ENCODE data around the gene NBEA. TPM values are rescaled to one million over a fixed set of nuclear protein-coding genes. Genes with fewer than 3 reads are reported as not detected.
A peak's percentile ranks its signal among the peaks of the same experiment; 100 is the strongest.

The NBEA gene
- total RNA-seq, 1 experiment from 2014 or later, result 1.6 TPM

DNA sequence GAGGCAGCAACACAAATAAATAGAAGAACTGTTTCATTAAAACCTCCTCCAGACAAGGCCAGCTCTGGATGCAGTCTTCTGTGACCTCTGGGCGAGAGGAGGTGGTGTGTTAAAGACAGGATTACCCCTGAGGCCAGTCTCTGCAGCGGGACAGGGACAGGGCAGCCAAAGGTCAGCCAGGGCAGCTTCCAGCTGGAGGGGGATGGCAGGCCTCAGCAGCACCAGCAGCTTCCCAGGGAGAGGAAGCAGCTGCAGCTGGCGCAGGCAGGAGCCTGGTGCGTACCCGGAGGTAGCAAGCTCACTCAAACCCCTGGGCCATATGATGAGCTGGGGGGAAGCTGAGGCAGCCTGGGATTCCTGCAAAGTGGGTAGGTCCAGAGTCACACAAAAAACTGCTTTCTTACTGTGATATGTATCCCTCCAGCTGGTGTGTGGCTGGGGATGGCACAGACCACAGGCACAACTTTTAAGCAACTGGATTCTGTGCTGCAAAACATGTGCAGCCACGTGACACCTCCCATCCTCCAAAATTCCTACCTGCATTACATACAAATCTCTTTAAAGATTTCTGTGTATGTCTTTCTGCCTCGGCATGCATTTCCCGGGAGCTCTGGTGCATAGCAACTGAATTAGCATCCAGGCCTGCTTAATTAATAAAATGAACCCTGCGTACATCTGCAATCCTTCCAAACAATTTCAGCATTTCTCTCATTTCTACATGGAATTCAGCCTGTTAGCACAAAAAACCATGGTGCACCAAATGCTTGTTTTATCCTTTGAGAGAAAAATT lies 772.7 kb downstream of the NBEA start:
- Histone ChIP-seq H3K4me3 (no peak overlapping the region), H3K4me1 (replicated peaks) (peaks cover 41% of the 10 kb centered on the region), H3K36me3 (no peaks in the 10 kb centered on the region), H3K27me3 (replicated peaks) (no peaks in the 10 kb centered on the region), H3K9me3 (replicated peaks) (no peaks in the 10 kb centered on the region), H3K27ac (peak overlapping the region; percentile 89; the same call in 1 of the 2 replicates)
- no peak for DNase-seq (ENCODE audit: low read depth in 1 of 2, low spot score in 2 of 2)

DNA sequence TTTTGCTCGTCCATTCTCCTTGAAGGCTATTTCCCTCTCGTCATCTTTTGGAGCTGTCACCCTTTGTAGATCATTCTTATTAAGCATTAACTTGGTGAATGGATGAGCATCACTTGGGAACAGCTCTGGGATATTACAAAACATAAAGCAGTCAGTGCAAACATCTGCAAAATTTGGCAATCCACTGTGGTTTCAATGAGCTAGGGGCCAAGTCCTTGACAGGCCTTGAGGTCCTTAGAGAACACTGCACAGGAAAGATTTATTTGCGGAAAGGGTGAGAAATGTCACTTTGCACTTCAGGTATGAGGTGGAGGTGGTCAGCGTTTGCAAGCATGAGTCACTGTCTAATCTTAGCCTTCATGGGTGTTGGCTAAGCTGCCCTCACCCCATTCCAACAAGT lies 774.1 kb downstream of the NBEA start:
- Histone ChIP-seq H3K4me1 (replicated peaks) (peaks cover 41% of the 10 kb centered on the region), H3K27ac (no peak overlapping the region), H3K27me3 (replicated peaks) (no peaks in the 10 kb centered on the region), H3K36me3 (no peaks in the 10 kb centered on the region), H3K4me3 (no peak overlapping the region), H3K9me3 (replicated peaks) (no peaks in the 10 kb centered on the region)
- DNase-seq (ENCODE audit: low read depth in 1 of 2, low spot score in 2 of 2), result no peak

DNA sequence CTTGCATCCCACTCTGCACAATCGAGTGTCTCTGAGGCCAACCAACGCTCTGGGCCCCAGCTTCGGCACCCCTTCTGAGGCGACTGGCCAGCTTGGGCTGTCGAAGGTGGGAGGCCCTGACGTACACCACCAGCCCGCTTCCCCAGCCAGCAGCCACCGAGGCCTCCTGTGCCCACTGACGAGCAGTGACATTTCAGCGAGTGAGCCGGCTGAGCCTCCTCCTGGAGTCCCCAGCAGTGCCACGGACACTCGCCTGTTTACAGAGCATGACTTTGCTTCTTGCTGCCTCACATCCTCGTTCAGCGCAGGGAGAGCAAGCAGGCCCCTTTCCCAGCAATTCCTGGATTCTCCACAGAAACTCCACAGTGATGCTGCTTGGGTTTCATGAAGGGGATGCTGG lies 774.7 kb downstream of the NBEA start:
- Histone ChIP-seq H3K9me3 (replicated peaks) (no peaks in the 10 kb centered on the region), H3K4me1 (replicated peaks) (peaks cover 41% of the 10 kb centered on the region)

DNA sequence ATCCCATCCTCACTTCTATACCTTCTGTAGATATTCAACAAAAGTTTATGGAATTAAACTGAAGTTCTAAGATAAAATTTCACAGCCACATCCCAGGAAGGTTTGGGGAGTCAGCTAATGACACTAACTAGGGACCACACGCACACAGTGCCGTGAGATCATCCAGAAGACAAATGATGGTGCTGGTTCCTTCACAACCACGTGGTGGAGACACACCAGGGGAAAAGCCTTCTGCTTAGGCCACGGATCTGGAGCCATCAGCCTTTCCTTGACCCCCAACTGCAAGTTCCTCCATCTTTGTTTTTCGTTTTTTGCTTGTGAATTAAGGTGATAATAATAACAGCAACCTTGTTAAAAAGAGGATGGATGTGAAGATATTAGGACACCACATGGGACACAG lies 776.0 kb downstream of the NBEA start:
- Histone ChIP-seq H3K27ac (no peak overlapping the region), H3K4me1 (replicated peaks) (peaks cover 28% of the 10 kb centered on the region), H3K27me3 (replicated peaks) (no peaks in the 10 kb centered on the region), H3K4me3 (no peak overlapping the region), H3K9me3 (replicated peaks) (no peaks in the 10 kb centered on the region), H3K36me3 (no peaks in the 10 kb centered on the region)
- no peak for DNase-seq (ENCODE audit: low read depth in 1 of 2, low spot score in 2 of 2)

More for the DNA sequence above, 774.7 kb downstream of the NBEA start:
- no peak overlapping the region for H3K27ac ChIP-seq
- no peaks in the 10 kb centered on the region for H3K36me3 ChIP-seq
- H3K4me3 ChIP-seq, result no peak overlapping the region
- no peaks in the 10 kb centered on the region for H3K27me3 ChIP-seq (replicated peaks)
- DNase-seq (ENCODE audit: low read depth in 1 of 2, low spot score in 2 of 2), result no peak

DNA sequence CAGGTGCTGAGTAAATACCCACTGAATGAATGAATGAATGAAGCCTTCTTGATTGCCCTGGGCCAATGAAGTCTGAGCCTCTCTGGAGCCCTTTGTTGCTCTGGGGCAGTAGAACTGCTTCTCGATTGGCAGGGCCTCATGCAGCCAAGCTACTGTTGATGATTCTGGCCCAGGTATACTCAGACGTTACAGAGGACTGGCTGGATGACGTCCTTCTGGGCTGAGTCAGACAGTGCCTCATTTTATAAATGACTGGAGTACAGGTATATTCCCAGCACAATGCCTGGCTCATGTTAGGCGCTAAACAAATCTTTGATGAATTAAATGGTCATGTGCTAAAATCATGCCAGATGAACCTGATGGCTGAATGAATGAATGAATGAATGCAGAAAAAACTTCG lies 778.2 kb downstream of the NBEA start:
- Histone ChIP-seq H3K27ac (no peak overlapping the region), H3K9me3 (replicated peaks) (no peaks in the 10 kb centered on the region), H3K27me3 (replicated peaks) (no peaks in the 10 kb centered on the region), H3K36me3 (no peaks in the 10 kb centered on the region), H3K4me3 (no peak overlapping the region), H3K4me1 (replicated peaks) (peaks cover 11% of the 10 kb centered on the region)
- DNase-seq (ENCODE audit: low read depth in 1 of 2, low spot score in 2 of 2), result no peak

DNA sequence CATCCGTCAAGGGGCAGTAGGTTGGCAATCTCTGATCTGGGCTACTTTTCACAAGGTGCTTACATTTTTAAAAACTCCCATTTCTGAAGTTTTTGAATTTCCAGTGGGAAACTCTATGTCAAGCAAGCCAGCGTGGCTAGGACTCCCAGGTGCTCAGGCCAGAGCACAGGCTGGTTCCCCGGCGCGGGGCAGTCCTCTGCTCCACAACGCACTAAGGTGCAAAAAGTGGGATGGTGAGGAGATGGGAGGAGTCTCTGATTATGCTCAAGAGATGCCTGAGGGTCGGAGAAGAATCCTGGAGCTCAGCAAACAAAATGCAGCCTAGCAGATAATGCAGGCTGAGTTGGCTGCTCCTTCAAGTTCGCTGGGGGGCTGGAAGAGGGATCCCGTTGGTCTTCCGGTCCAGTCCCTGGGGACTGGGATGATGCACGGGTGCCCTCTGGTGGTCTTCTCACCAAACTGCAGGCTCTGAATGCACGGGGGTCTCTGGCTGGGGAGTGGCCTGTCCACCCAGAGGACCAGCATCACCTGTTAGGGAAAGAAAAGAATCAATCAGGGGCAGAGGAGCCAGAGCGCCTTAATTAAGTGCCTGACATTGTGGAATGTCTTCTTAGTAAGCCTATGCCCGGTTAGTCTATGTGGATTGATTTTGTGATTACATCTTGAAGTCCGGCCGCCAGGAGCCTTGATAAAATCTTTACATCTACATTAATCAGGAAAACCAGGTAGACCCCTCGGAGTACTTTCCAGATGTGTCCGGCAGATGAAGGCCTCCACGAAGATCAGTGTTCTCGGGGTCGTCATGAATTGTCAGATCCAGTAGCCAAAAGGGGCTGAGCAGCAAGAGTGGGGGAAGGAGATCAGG lies 778.9 kb downstream of the NBEA start:
- Histone ChIP-seq H3K36me3 (no peaks in the 10 kb centered on the region), H3K27ac (no peak overlapping the region), H3K9me3 (replicated peaks) (no peaks in the 10 kb centered on the region), H3K4me3 (no peak overlapping the region), H3K27me3 (replicated peaks) (no peaks in the 10 kb centered on the region), H3K4me1 (replicated peaks) (peaks cover 7% of the 10 kb centered on the region)
- DNase-seq (ENCODE audit: low read depth in 1 of 2, low spot score in 2 of 2), result peak; percentile 64 to 68

All from SJSA1 (cell line).